ENCODE results near the gene XDH. TPM values are rescaled to one million over a fixed set of nuclear protein-coding genes. Genes with fewer than 3 reads are reported as not detected.

Gene XDH
- total RNA-seq, 3 donors from 2014 or later, result not detected

Other genes starting within 250 kb of the XDH start
- gene CAPN14, start 197.2 kb downstream of the XDH start, total RNA-seq, result under 1 TPM; 0.10 to 0.24 (median 0.14) TPM
- 1 to 10 TPM; 1.8 to 2.2 (median 2.2) TPM for gene EHD3, start 180.6 kb downstream of the XDH start, total RNA-seq
- not detected for gene SRD5A2, start 166.2 kb upstream of the XDH start, total RNA-seq

All from activated T-cell treated with anti-CD3 and anti-CD28 coated beads, Interleukin-2, amount 50 U/mL, for 4 hours (primary cell).